Kidney epithelial cell (primary cell): Measurements from ENCODE around the gene PI16. TPM values are rescaled to one million over a fixed set of nuclear protein-coding genes. Genes with fewer than 3 reads are reported as not detected.

Source experiments
- DNase-seq: peaks from one replicate; pipeline ENCODE4 v3.0.0-alpha.2; 2010; ENCODE audit warnings: low read depth
- H3K27me3 ChIP-seq: 2 replicates; pipeline ENCODE4 v1.6.0; 2011; ENCODE audit warnings: low read length; ENCODE audit not compliant: control insufficient read depth, insufficient read depth
- H3K36me3 ChIP-seq: 2 replicates; pipeline ENCODE4 v1.5.1; 2011; ENCODE audit warnings: low read length; ENCODE audit not compliant: control insufficient read depth, insufficient read depth
- H3K4me3 ChIP-seq: 2 replicates; pipeline ENCODE4 v1.5.1; 2011; ENCODE audit warnings: low read depth, mild to moderate bottlenecking, control low read depth, low read length
- CTCF ChIP-seq: IDR thresholded peaks from 2 replicates; pipeline ENCODE4 v1.5.1; 2011; ENCODE audit warnings: mild to moderate bottlenecking, moderate library complexity, low read length, control low read depth, inconsistent platforms; ENCODE audit not compliant: insufficient read depth, poor library complexity, severe bottlenecking
- total RNA-seq: library from RNA; depleted of rRNA; stranded (reverse); fragments of >200 nt; gene quantifications from 2 replicates; pipeline ENCODE4 v1.2.3, GENCODE V29; 2015

The PI16 gene
- total RNA-seq, 1 donor from 2014 or later, result not detected

- Histone ChIP-seq H3K27me3 (peaks cover 4% of the 10 kb centered on the region), H3K4me3 (no peak overlapping the region), H3K36me3 (no peaks in the 10 kb centered on the region)
- no peak for TF ChIP-seq CTCF
- DNase-seq, result no peak
These were observed 49.8 kb downstream of the PI16 start for GRCh38 chr6:37004044-37004980.

GRCh38 chr6:37005061-37005810 lies 50.7 kb downstream of the PI16 start, which contains the start of gene FGD2:
Gene FGD2, plus strand, starts transcription at chr6:37005655. Its CDS starts 163 bp downstream, at chr6:37005818.
- TF ChIP-seq CTCF, result no peak
- H3K27me3 ChIP-seq, result peaks cover 4% of the 10 kb centered on the region
- DNase-seq, result no peak
- no peaks in the 10 kb centered on the region for H3K36me3 ChIP-seq
- H3K4me3 ChIP-seq, result no peak within 1 kb of the TSS

GRCh38 chr6:37005827-37006567 lies 51.5 kb downstream of the PI16 start:
- no peak for DNase-seq
- peaks cover 4% of the 10 kb centered on the region for H3K27me3 ChIP-seq
- no peak overlapping the region for H3K4me3 ChIP-seq
- no peaks in the 10 kb centered on the region for H3K36me3 ChIP-seq
- no peak for TF ChIP-seq CTCF

GRCh38 chr6:37006793-37007339 lies 52.3 kb downstream of the PI16 start:
- Histone ChIP-seq H3K36me3 (no peaks in the 10 kb centered on the region), H3K4me3 (no peak overlapping the region), H3K27me3 (peaks cover 4% of the 10 kb centered on the region)
- no peak for TF ChIP-seq CTCF
- no peak for DNase-seq

- H3K36me3 ChIP-seq, result no peaks in the 10 kb centered on the region
- H3K27me3 ChIP-seq, result peaks cover 4% of the 10 kb centered on the region
- no peak for DNase-seq
- H3K4me3 ChIP-seq, result no peak overlapping the region
- no peak for TF ChIP-seq CTCF
These were observed 53.0 kb downstream of the PI16 start for GRCh38 chr6:37007340-37008043.
